Renal cortical epithelial cell (primary cell): ENCODE results near the gene DIP2B. TPM values are rescaled to one million over a fixed set of nuclear protein-coding genes. Genes with fewer than 3 reads are reported as not detected.
"Not testable (repeated sequence)": the region's sequence is repeated elsewhere in the genome, so short reads cannot be mapped to it uniquely, and the experiment has no call there.

Source experiments
- DNase-seq: peaks from one replicate; pipeline ENCODE4 v3.0.0-alpha.2; 2011; ENCODE audit warnings: low read depth
- total RNA-seq: library from RNA; depleted of rRNA; stranded (reverse); fragments of >200 nt; gene quantifications from 2 replicates; pipeline ENCODE4 v1.2.3, GENCODE V29; 2014

The DIP2B gene, protein sequence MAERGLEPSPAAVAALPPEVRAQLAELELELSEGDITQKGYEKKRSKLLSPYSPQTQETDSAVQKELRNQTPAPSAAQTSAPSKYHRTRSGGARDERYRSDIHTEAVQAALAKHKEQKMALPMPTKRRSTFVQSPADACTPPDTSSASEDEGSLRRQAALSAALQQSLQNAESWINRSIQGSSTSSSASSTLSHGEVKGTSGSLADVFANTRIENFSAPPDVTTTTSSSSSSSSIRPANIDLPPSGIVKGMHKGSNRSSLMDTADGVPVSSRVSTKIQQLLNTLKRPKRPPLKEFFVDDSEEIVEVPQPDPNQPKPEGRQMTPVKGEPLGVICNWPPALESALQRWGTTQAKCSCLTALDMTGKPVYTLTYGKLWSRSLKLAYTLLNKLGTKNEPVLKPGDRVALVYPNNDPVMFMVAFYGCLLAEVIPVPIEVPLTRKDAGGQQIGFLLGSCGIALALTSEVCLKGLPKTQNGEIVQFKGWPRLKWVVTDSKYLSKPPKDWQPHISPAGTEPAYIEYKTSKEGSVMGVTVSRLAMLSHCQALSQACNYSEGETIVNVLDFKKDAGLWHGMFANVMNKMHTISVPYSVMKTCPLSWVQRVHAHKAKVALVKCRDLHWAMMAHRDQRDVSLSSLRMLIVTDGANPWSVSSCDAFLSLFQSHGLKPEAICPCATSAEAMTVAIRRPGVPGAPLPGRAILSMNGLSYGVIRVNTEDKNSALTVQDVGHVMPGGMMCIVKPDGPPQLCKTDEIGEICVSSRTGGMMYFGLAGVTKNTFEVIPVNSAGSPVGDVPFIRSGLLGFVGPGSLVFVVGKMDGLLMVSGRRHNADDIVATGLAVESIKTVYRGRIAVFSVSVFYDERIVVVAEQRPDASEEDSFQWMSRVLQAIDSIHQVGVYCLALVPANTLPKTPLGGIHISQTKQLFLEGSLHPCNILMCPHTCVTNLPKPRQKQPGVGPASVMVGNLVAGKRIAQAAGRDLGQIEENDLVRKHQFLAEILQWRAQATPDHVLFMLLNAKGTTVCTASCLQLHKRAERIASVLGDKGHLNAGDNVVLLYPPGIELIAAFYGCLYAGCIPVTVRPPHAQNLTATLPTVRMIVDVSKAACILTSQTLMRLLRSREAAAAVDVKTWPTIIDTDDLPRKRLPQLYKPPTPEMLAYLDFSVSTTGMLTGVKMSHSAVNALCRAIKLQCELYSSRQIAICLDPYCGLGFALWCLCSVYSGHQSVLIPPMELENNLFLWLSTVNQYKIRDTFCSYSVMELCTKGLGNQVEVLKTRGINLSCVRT (N-terminal part only)
- 37.2 and 60.2 TPM in 2 replicates for total RNA-seq

DNA sequence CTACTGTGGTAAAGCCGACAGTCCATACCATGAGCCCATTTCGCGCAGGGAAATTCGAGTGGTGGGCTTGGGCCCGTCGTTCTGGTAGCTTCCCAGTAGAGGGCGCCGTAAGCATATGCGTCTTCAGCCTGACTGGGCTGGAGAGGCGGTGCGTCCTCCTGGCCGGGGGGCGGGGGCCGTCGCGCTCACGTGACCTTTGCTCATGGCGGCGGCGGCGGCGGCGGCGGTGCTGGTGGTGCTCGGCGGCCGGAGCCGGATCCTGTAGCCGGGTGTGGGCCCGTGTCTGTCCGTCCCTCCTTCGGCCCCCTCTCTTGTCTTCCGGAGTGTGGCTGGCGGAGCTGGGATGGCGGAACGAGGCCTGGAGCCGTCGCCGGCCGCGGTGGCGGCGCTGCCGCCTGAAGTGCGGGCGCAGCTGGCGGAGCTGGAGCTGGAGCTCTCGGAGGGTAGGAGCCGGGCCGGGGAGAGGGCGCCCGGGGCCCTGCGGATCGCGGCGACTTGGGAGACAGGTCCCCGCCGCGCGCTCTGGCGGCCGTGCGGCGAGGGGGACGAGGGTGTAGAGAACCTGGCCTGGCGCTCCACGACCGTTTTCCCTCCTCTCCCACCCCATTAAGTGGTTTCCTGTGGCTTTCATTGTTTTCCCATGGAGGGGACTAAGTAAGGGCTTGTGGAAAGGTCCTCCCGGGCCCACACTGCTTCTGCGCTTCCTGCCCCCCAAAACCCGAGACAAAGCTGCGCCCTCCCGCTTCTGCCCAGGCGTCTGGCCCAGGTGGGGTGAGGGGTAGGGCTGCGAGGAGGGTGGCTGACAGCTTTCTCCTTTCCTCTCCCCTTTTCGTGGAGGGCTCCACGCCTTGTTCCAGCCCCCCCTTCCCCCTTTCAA, at the start of gene DIP2B:
TSS of gene DIP2B (plus strand) at position 188 of the 877 bp plus-strand sequence. CDS start at position 344, 156 bp downstream.
- peak; percentile 64 for DNase-seq

DNA sequence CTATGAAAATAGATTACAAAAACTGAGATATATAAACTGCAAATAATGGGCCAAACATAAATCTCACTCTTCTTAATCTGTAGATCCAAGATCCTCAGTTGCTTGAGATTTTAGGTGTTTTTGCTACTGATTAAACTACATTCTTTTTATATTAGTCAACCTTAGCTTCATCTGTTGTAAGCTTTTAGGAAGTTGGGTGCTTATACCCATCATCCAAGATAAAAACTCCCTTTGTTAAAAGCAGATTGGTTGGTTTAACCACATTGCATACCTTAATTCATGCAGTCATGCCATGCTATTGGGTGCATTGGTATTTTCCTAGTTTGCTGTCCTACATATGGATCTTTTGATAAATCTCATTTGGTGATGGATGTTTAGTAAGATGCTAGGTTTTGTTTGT, 46.2 kb upstream of the DIP2B start:
- DNase-seq = peak; percentile 18

DNA sequence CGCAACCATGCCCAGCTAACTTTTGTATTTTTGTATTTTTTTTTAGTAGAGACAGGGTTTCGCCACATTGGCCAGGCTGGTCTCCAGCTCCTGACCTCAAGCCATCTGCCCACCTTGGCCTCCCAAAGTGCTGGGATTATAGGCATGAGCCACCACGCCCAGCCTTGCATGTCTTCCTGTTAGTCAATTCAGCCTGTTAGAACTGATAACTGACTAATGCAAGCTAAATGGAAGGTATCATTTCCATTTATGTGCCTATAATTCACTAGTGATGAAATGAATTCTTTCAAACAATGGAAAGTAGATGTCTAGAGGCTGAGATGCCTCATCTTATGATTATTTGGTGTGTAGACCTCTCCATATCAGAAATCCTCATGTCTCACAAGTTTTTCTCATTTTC, 37.3 kb upstream of the DIP2B start:
- no peak for DNase-seq

DNA sequence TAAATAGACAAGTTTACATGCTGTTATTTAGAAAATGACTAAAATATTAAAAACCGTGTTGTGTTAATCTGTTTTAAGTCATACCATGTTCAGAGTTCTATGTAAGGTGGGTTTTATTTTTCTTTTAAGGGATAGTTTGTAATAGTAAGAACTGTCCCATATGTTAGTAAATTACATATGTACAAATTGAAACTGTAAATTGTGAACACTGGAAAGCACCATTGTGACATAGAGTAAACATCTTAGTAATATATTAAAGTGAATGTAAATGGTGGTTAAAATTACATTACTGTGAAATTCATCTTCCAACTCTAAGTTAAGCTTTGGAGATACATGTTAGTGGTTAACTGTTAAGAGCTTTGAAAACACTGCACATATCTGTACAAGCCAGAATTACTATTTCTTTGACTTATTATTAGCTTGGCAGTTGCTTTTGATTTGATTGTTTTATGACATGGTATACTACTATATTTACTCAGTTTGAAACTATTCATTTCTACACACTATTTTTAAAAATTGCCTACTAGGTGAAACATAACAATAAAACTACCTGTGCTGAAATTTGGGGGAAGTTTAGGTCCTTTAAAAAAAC, 27.4 kb upstream of the DIP2B start:
- DNase-seq = no peak

DNA sequence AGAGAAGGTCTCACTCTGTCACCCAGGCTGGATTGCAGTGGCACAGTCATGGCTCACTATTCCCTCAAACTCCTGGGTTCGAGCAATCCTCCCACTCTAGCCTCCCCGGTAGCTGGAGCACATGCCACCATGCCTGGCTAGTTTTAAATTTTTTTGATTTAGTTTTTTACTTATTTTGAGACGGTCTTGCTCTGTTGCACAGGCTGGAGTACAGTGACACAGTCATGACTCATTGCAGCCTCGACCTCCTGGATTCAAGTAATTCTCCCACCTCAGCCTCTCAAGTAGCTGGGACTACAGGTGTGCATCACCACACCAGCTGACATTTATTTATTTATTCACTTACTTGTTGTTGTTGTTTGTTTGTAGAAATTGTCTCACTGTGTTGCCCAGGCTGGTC, 22.2 kb upstream of the DIP2B start:
- peak; percentile 64 for DNase-seq

DNA sequence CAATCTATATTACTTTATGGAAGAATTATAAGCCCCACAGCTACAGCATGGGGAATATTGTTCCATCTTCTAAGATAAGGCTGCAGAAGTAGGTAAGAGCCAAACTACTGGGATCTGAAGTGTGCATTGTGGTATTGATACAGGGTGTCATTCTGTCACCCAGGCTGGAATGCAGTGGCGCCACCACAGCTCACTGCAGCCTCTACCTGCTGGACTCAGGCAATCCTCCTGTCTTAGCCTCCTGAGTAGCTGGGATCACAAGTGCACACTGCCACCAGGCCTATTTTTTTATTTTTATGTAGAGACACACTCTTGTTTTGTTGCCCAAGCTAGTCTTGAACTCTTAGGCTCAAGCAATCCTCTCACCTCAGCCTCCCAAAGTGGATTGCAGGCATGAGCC, 21.3 kb upstream of the DIP2B start:
- no peak for DNase-seq

DNA sequence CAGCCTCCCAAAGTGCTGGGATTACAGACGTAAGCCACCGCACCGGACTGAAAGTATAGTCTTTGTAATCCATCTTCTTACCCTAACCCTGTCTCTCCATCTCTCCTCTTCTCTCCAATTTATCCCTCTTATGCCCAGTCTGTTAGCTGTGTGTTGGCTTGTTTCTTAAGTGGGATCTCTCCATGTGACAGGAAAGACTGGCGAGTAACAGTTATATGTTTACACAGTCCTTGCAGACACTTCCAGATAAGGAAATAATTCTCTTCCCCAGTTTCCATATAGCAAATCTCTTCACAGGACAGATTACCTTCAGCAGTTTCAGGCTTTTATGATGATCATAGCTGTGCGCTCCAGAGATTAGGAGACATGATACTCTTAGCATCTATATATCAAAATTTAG, 16.0 kb upstream of the DIP2B start:
- no peak for DNase-seq

DNA sequence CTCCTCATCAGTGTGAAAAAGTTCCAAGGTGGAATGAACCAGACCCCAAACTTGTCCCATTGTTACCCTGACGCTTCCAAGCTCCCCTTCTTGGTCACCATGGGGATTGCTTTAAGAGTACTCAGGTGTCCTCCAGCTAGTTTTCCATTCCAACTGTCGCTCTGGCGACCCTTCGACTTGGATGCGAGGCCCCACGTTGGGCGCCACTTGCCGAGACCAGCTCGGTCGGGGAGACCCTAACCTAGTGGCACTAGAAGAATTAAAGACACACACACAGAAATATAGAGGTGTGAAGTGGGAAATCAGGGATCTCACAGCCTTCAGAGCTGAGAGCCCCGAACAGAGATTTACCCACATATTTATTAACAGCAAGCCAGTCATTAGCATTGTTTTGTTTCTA, 6.7 kb upstream of the DIP2B start:
- DNase-seq = not testable (repeated sequence)

DNA sequence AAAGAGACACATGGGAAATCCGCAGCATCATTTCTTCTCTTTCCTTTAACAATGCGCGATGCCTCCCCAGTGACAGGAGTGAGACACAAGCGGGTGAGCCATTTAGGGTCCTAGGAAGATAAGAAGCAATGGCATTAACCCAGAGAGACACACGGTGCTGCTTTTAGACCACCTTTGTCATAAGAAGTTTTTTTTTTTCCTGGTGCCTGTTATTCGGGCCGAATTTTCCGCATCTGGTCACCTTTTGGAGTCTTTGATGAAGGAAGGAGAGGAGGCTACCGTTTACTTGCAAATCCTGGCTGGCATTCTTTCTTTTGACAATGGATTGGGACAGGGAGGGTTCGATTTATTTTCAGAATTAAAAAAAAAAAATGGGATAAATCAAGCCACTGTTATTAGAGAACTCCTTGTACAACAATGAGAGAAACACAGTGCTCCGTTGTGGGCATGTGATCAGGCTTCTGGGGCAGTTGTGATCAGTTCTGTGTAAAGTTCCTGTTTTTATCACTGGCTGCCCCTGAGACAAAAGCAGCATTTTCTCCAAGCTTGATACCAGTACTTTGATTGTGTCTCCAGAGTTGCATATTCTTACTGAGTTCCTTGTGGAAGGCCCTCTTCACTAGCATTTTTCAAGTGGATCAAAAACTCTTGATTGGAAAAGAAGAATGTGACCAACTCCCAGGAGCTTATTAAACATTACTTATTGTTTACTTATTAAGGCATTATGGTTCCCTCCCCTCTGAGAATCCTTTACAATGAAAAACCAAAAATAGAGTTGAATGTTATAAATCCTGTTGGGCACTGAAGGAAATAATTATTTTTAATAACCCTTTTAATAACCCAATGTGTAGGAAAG, 1.1 kb downstream of the DIP2B start:
- DNase-seq = peak; percentile 51

DNA sequence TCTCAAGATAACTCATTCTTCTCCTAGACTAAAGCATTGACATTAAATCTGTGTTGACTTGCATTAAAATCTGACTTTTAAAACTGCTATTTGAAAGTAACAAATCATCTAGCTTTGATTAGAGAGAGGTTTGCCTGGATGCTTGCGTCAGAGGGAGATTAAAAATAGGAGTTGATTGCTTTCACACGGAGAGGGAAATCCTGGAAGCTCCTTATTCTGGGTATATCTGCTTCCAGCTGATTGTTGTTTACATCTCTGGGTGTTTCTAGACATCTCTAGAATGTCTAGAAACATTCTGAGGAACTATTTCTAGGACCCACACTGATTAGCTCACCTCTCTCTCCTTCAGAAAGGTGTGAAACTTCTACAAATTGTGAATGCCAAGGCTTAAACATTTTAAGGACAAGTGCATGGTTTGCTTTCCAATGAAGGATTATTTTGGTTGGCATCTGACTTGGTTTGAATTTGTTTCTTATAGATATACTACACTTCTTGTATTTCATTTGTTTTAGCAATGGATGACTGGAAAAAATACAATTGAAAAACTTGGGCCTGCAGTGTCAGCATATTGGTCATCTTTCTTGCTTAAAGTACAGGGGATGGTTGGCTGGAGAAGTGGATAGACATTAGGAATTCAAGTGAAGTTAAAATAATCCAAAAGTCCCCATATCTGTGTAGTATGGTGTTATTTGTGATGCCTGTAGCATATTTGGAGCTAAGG, 2.1 kb downstream of the DIP2B start:
- no peak for DNase-seq

DNA sequence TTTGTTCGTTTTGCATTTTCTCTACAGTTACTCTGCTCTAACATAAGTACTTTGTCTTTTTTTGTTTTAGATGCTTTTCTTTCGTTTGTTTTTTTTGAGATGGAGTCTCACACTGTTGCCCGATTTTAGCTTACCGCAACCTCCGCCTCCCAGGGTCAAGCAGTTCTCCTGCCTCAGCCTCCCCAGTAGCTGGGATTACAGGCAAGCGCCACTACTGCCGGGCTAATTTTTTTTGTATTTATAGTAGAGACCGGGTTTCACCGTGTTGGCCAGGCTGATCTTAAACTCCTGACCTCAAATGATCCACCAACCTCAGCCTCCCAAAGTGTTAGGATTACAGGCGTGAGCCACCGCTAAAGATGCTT, 2.7 kb downstream of the DIP2B start:
- no peak for DNase-seq

DNA sequence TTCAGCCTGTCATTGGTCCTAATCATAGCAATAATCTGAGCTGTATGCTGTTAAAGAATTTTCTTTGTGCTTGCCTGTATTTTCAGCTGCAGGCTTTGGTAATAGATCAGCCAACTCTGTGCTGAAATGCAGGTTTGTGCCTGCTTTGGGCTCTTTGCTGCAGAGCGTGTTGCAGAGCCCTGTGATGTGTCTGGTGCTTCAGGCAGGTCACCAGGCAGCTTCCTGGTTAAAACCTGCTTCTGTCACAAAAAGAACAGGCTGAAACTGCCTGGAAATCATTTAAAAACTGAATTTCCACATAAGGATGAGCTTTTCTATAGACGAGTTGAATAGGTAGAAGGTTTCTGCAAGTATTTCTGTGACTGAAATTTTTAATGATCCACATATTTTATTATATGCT, 3.1 kb downstream of the DIP2B start:
- peak; percentile 21 for DNase-seq

DNA sequence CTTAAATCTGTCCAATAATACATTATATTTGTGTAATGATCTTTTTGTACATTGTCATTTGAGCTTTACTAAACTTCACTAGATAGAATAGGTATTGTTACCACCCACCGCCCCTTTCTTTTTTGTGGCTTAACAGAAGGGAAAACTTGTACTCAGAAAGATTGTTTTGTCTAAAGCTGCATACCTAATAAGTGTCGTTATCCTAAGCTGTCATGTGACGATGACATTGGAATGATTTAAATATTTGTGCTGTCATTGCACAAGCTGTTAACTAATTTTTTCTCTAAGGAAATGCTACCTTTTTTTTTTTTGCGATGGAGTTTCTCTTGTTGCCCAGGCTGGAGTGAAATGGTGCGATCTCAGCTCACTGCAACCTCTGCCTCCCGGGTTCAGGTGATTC, 3.6 kb downstream of the DIP2B start:
- DNase-seq = peak; percentile 39

DNA sequence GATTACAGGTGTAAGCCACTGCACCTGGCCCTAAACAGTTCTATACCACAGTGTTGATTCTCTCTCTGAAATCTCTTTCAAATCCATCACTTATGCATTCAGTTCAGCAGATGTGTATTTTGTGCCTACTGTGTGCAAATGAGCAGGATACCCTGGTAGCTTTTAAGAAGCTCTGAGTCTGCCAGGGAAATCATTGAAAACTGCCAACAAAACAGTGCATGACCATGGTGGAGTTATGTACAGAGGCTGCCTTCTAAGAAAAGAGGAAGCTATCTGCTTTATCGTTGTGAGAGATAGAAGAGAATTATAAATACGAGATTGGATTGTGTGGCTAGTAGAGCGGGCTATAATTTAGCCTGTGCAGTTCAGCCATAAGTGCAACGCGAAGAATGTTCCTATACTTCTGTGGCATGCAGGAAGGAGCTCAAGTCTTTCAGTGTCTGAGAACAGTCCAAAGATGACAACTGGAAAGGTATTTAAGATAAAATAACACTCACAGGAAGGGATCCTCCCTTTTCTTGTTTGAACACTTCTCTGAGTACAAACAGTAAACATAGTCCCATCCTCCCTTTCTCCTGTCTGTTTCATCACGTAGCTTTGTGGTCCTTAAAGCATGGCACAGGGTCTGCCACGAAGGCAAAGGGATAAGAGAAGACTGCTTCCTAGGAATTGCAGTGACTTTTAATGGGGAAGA, 4.3 kb downstream of the DIP2B start:
- DNase-seq = no peak

DNA sequence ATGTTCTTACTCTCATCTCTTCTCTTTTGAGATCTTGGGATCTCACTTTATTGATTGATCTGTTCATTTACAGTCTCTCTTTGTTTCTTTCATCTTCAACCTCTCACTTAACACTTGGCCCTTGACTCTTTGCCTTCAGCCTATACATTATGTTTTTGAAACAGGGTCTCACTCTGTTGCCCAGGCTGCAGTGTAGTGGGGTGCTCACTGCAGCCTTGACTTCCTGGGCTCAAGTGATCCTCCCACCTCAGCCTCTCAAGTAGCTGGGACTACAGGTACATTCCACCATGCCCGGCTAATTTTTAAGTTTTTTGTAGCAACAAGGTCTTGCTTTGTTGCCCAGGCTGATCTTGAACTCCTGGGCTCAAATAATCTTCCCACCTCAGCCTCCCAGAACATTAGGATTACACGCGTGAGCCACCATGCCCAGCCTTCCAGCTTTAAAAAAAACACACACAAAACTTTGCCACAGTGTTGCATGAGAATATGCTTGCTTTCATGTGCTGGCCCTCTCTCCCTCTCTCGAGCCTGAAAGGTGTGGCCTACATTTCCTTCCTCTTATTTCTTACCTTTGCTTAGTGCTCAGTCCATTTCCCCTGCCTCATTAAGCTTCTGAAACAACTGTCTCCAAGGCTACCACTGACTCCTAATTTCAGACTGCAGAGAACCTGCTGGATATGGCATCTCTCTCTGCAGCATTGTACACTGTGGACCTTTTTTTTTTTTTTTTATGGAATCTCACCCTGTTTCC, 9.9 kb downstream of the DIP2B start:
- DNase-seq = no peak

DNA sequence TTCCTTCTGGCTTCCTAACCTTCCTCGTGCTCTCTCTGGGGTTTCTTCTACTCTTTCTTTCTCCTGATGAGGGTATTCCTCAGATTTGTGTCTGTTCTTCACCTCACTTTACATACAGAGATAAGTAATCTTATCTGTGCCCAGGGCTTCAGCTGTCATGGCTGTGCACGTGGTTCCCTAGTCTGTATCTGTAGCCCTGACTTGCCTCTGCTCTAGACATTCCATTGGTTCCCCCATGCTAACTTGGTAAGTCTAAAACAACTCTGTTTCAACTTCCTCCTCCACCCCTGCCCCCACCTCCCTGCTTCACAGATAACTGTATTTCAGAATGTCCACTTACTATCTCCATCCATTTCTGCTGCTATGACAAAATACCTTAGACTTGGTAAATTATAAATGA, 10.8 kb downstream of the DIP2B start:
- DNase-seq = no peak

DNA sequence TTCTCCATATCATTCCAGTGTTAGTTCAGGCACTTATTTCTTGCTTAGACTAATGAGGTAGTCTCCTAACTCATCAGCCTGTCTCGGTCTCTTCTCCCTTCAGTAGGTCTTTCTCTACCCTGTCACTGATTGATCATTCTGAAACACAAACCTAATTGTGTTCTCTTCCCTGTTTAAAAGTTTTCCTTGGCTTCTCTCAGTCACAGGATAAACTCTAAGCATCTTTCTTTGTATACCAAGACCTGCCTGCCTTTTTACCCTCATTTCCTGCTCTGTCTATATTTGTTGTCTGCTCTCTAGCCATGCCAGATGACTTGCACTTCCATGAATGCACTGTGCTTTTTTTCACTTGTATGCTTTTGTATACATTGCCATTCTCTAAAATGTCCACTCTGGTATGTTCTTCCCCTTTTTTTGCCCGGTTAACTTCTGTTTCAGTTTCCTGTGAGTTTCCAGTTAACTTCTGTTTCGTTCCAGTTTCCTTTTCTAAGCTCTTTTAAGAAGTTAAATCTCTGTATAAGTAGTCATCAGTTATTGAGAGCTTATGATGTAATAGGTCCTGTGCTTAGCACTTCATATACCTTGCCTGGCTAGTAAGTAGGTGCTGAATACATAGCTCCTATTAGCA, 12.8 kb downstream of the DIP2B start:
- peak; percentile 53 for DNase-seq
